Activated CD4-positive, alpha-beta T cell treated with anti-CD3 and anti-CD28 coated beads for 24 hours (primary cell): ENCODE results near the gene BRMS1.
"Not testable (repeated sequence)": the region's sequence is repeated elsewhere in the genome, so short reads cannot be mapped to it uniquely, and the experiment has no call there.

Experiments
- DNase-seq, 2 donors: peaks; one replicate each; pipeline ENCODE4 v3.0.0-alpha.2; 2020; ENCODE audit warnings: low read depth in 2 of 2

The BRMS1 gene

DNA sequence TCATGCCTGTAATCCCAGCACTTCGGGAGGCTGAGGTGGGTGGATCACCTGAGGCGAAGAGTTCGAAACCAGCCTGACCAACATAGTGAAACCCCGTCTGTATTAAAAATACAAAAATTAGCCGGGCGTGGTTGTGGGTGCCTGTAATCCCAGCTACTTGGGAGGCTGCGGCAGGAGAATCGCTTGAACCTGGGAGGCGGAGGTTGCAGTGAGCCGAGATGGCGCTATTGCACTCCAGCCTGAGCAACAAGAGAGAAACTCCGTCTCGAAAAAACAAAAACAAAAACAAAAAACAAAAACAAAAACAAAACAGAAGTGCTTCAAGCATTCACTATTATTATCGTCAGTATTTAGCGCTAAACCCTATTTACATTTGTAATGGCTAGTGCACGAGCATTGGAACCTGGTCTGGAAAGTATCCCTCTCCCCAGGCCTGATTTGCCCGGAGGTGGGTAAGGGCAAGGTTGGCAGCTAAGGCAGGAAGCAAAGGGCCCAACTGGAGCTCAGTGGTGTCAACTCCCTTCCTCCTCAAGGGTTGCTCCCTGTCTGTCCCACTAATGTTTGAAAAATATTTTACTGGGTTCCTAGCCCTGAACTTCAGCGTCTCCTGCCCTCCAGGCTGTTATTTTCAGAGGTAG lies 34.0 kb downstream of the BRMS1 start:
- DNase-seq = not testable (repeated sequence)

DNA sequence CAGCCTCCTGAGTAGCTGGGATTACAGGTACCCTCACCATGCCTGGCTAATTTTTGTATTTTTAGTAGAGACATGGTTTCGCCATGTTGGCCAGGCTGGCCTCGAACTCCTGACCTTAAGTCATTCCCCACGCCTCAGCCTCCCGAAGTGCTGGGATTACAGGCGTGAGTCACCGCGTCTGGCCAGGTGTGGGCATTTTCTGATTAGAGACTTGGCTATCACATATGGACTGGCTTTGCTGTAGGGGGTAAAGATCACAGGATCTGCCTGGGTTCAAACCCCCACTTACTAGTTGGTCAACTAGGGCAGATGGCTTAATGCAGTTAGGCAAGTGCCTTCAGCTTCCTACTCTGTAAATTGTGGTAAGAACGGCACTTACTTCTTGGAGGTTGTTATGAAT lies 34.6 kb downstream of the BRMS1 start:
- no peak for DNase-seq

DNA sequence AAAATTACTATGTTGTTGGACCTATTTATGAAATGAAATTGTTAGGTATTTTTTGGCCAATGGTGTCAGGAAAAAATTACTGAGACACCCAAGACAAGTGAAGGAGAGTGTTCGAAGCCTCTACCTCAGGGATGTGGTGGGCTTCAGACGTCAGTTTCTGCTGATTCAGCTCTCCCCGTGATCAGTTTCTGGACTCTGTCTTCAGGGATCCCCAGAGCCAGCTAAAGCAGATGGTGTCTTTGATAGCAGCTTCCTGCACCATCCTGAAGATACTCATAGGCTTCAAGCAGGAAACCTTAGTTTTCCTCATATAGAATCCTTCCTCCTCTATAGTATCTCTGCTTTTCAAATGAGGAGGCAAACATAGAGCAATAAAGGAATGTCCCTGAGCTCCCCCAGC lies 35.4 kb downstream of the BRMS1 start:
- no peak for DNase-seq

DNA sequence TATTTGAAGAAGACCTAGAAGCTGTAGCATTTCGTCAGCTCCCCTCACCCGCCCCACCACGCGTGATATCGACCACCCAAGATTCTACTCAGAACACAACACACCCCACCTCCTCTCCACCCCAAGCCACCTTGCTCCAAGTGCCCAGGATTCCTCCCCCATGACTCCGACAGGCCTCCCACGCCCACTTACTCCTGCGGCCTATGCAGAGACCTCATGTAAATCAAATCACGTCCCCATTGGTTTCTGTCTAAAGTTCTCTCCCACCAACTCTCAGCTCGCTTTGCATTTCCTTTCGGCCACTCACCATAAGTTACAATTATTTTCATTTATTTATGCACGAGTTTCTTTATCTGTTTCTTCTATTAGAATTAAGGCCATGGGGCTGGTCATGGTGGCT lies 42.2 kb downstream of the BRMS1 start:
- no peak for DNase-seq

DNA sequence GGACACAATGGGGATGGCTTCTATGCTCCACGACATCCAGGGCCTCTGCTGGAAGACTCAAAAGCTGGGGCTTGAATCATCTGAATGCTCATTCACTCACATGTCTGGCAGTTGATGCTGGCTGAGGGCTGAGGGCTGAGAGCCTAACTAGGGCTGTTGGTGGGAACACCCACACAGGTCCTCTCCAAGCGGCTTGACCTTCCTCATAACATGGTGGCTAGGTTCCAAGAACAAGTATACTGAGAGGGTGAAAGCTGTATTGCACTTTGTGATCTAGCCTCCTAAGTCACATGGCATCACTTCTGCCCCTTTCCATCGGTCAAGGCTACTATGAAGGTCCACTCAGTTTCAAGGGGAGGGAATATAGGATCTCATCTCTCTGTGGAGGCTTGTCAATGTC lies 45.7 kb downstream of the BRMS1 start:
- DNase-seq = no peak

DNA sequence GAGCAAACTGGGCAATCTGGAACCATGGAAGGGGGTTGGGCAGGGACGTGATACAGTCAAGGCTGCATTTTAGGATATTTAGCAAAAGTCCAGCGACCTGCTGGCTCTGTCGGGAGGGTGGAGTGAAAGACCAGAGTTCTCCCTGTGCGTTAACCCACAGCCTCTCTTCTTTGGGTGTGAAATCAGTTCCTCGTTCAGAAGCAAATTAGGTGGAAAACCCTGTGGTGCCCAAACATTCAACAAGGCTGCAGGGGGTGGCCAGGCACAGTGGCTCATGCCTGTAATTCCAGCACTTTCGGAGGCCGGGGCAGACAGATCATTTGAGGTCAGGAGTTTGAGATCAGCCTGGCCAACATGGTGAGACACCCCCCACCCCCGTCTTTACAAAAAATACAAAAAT lies 47.3 kb downstream of the BRMS1 start:
- DNase-seq = no peak

DNA sequence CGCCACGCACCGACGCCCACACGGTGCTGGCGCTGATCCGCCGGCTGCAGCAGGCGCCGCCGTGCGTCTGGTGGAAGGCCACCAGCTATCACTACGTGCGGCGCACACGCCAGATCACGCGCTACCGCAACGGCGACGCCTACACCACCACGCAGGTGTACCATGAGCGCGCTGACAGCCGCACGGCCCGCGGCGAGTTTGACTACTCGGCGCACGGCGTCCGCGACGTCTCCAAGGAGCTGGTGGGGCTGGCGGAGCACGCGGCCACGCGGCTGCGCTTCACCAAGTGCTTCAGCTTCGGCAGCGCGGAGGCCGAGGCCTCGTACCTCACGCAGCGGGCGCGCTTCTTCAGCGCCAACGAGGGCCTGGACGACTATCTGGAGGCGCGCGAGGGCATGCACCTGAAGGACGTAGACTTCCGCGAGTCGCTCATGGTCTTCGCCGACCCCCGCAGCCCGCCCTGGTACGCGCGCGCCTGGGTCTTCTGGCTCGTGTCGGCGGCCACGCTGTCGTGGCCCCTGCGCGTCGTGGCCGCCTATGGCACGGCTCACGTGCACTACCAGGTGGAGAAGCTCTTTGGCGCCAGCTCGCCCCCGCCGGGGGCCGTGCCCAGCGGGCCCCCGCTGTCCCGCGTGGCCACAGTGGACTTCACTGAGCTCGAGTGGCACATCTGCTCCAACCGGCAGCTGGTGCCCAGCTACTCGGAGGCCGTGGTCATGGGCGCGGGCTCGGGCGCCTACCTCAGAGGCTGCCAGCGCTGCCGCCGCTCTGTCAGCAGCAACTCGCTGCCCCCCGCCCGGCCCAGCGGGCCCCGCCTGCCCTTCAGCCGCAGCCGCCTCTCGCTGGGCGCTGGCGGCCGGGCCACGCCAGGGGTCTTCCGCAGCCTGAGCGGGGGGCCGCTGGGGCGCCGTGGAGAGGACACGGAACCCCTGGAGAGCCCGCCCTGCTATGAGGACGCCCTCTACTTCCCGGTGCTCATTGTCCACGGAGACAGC lies 50.0 kb downstream of the BRMS1 start:
- DNase-seq = no peak

DNA sequence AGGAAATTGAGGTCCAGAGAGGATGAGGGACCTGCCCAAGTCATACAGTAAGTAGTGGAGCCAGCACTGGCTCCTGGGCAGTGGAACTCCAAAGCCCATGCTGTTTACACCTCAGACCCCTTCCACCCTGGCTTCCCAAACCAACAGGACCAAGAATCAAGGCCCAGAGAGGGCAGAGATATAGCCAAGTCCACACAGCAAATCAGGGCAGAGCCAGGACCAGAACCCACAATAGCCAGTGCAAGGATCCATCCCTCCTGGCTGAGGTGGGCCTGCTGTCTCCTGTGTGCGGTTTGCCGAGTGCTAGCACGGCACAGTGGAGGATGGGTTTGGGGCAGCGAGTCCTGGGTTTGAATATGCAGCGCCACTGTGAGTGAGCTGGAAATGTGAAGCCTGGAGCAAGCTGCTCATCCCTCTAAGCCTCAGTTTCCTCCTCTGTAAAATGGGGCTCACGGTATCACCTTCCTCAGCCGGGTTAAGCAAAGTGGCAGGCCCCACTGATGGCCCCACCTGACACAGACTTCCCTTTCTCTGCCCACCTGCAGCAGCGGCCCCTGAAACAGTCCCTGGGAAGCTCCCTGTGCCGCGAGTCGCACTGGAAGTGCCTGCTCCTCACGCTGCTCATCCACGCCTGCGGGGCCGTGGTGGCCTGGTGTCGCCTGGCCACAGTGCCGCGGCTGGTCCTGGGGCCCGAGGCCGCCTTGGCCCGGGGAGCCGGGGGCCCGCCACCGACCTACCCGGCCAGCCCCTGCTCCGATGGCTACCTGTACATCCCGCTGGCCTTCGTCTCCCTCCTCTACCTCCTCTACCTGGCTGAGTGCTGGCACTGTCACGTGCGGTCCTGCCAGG lies 50.9 kb downstream of the BRMS1 start:
- DNase-seq = no peak

DNA sequence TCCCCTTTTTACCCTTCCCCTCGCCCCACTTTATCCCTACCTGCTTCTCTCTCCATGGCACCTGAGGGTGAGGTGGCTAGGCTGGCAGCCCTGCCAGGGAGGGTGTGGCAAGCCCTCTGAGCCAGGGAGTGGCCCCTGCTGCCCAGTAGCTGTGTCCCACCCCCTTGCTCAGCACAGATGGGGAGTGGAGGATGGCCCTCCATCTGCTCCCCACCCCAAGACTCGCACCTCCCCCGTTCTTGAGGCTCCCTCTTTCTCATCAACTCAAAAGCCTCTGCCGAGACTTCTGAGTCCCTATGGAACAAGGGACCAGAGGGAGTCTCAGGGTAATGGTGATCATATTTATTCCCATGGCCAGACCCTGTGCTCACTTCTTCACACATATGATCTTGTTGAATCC lies 51.6 kb downstream of the BRMS1 start:
- DNase-seq = no peak

DNA sequence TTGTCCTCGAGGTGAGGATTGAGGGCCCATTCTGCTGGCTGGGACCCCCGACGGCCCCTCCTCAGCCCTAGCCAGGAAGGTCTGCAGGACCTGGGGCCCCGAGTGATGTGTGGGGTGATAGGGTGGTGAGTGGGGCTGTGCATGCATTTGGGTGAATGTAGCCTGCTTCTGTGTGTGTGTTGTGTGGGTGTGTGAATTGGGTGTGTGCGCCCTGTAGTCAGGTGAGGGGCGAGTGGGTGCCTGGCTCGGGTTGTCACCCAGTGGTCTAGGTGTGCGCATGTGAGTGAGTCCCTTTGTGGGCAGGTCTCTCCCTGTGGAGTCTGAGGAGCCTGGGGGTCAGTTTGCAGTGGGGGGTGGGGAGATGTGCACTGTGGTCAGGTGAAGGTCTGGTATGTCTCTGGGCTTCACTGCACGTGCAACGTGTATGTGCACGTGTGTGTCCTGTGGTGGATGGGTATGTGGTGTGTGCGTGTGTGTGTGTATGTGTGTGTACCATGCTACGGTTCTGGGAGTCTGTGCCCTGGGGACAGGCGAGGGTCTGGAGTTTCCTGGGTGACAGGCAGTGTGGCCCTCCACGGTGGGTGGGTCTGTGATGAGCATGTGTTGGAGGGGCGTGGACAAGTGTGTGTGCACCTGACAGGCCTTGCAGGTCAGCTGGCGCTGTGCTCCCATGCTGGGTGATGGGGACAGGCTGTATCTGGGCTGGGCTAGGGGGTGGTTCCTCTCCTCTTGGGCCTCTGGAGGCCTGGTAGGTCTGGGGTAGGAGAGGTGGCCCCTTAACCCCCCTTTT lies 52.2 kb downstream of the BRMS1 start:
- no peak for DNase-seq

DNA sequence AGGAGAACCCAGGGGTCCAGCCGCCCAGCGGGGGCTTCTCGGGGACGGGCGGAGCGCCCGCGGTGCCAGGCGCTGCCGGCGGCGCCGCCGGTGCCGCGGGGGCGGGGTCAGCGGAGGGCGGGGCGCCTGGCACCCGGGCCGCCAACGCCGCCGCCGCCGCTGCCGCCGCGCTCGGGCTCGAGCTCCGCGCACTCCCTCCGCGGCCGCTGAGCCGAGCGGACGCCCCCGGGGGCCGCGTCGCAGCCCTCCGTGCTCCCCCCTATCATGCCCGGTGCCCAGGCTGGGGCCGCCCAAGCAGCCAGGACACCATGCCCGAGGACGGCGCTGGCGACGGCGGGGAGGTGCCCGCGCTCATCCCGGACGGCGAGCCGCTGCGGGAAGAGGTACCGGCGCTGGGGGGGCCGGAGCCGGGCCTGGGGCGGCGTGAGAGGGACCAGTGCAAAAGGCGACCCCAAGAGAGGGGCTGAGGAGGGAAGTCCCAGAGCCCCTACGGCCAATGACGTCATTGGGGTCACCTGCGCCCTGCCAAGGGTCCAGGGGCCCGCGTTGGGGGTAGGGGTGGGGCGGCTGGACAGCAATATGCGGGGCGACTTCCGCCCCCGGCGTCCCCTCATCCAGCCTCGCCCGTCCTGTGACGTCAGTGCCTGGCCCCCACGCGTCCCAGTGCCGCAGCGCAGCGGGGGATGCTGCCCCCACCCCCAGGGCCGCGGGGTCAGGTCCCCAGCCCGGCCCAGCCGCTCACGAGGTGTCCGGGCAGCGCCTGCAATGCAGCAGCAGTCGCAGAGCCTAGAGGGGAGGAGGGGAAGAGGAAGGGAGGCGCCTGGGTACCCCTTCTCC lies 53.0 kb downstream of the BRMS1 start, which contains the start of gene TMEM151A:
TSS of gene TMEM151A (plus strand) at position 189 of the 837 bp plus-strand sequence. CDS start at position 309, 120 bp downstream.
- no peak for DNase-seq

DNA sequence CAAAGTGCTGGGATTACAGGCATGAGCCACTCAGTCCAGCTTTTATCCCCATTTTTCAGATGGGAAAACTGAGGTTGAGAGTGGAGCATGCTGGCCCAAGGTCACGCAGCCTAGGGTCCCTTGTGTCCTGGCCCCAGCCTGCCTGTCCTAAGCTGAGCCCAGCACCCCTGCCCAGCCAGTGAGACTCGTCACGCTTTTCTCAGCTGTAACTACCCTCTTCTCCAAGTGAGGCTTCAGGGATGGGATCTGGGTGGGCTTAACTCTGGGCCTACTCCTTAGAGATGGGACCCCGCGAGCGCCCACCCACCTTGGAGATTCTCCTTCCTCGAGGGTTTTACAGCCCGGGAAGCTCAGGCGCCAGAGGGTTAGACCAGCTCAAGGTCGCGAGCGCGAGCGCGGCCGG lies 53.6 kb downstream of the BRMS1 start:
- no peak for DNase-seq

DNA sequence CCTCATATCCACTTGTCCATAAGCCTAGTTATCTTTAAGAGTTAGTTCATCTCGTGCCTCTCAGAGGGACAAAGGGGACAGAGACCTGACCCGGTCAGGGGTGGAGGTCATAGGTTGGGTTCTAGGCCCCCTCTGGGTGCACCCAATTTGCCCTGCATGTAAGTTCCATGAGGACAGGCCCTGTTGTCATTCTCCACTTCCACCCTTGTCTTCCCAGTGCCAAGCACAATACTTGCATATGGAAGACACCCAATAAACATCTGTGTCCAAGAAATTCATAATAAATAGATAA lies 54.6 kb downstream of the BRMS1 start:
- no peak for DNase-seq

DNA sequence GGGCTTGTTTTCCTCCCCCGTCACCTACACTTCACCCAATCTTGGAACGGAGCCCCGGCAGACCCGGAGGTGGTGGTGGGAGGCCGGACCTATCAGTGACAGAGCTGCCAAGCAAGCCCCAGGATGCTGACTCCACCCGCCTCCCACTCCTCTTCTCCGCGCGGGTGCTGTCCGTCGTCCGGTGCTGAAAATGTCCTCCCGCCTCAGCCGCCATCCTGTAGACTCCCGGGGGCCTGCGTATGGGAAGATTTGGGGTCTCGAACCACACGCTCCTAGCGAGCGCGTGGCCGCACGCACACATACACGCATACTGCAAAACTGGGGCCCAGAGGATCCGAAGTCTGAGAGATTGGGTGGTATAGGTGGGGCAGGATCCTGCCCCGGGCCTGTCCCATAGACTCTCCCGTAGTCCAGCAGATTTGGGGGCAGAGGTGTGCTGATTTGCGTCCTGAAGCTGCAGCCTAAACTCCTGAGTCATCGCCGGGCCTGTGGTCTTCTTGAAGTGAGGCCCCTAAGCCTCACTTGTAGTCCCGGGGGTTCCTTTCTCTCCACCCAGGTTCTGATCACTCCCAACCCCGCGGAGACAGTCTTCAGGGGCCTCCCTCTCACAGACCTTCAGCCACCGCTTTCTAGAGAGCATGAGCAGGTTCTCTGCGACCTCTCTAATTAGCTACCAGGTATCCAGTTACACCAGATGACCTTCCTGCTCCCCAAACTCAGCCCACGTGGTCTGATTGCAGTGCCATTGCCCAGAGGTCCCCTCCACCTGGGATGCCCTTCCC lies 55.2 kb downstream of the BRMS1 start:
- DNase-seq = peak; percentile 70 to 76

DNA sequence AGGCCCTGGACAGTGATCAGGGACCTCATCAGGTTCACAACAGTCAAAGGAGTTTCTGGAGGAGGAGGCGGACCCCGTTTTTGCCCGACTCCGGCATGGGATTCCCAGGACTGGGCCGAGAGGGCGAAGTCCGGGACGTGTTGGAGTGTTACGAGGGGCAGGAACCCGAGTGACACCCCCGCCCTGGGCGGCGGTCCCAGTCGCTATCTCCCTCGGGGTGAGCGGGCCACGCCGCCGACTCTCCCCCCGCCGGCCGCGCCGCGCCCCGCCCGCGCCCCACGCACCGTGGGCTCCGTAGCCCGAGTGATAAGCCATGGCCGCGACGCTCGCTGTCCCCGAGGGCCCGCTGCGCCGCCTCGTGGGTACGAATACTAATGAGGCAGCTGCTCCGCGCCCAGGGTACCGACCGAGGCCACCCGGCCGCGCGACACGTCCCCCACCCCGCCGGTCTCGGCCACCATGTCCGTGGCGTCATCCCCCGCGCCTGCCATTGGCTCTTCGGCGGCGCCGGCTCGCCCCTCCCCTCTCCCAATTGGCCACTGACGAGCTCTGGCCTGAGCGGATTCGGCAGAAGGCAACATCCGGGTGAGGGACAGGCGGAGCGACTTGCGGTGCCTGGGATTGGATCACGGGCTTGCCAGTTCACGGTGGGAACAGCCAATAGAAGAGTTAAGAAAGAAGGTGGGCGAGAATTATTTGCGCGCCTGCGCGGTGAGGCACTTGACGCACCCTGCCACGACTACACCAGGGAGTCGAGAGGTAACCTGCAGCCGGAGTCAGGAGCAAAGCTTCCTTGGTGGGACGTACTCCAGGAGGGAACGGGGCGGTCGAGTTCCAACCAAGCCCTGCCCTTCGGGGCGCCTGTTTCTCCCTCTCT lies 56.0 kb downstream of the BRMS1 start, which contains the start of gene YIF1A:
TSS of gene YIF1A (minus strand) at position 473 of the 877 bp plus-strand sequence. CDS start at position 315, 158 bp downstream.
- DNase-seq = peak; percentile 95 to 97

DNA sequence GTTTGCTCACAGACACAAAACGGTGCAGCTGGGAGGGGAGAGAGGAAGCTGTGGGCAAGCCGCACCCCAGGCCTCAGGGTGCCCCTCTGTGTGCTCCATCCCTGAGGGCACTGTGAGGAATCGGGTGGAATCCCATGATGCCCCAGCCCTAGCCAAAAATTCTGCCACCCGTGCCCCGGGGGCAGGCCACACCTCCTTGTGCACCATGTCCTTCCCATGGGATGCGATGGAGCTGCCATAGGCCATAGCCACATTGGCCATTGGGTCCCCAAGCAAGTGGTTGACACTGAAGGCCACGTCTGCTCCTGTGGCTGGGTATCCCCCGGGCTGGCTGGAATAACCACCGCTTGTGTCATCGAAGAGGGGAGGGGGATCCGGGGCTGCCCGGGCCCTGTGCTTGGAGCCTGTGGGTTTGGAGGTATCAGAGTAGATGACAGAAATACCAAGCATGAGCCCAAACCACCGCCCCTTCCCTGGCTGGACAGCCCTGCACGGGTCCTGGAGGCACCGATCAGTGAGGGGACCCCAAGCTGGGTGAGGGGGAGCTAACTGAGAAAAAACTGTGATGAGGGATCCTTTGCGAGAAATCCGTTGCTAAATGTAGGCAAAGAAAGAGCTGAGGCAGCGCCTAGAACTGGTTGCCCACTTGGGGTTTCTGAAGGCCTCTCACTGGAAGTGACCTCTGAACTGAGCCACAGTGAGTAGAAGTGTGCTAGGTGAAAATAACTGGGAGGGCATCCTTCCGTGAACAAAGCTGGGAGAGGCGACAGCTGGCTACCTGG lies 56.8 kb downstream of the BRMS1 start:
- DNase-seq = no peak
